ENCODE results near the gene OR2D2.
"Not testable (repeated sequence)": the region's sequence is repeated elsewhere in the genome, so short reads cannot be mapped to it uniquely, and the experiment has no call there.

The OR2D2 gene

GRCh38 chr11:6892400-6892799 is at the start of gene OR2D2:
TSS of gene OR2D2 (minus strand) at chr11:6892500. CDS start at chr11:6892500, 0 bp downstream.
- no peak for DNase-seq (ENCODE audit: low read depth in 1 of 2, low spot score in 1 of 2)

GRCh38 chr11:6941970-6942369 is 49.7 kb upstream of the OR2D2 start:
- no peak for DNase-seq (ENCODE audit: low read depth in 1 of 2, low spot score in 1 of 2)

GRCh38 chr11:6932145-6932544 is 39.8 kb upstream of the OR2D2 start:
- DNase-seq (ENCODE audit: low read depth in 1 of 2, low spot score in 1 of 2), result no peak

- DNase-seq (ENCODE audit: low read depth in 1 of 2, low spot score in 1 of 2), result no peak
Observed at GRCh38 chr11:6931146-6931713, 38.9 kb upstream of the OR2D2 start.

GRCh38 chr11:6928916-6929315 is 36.6 kb upstream of the OR2D2 start:
- no peak for DNase-seq (ENCODE audit: low read depth in 1 of 2, low spot score in 1 of 2)

GRCh38 chr11:6927030-6927617 is 34.8 kb upstream of the OR2D2 start:
- no peak for DNase-seq (ENCODE audit: low read depth in 1 of 2, low spot score in 1 of 2)

- DNase-seq (ENCODE audit: low read depth in 1 of 2, low spot score in 1 of 2), result peak in 1 of 2 donors; percentile 5
Observed at GRCh38 chr11:6926208-6927029, 34.1 kb upstream of the OR2D2 start, which contains the start of gene ZNF215. TSS of gene ZNF215 (plus strand) at chr11:6926426. CDS start at chr11:6932273, 5,847 bp downstream.

- DNase-seq (ENCODE audit: low read depth in 1 of 2, low spot score in 1 of 2), result no peak
Observed at GRCh38 chr11:6925636-6926207, 33.4 kb upstream of the OR2D2 start.

GRCh38 chr11:6925007-6925577 is 32.8 kb upstream of the OR2D2 start:
- no peak for DNase-seq (ENCODE audit: low read depth in 1 of 2, low spot score in 1 of 2)

- no peak for DNase-seq (ENCODE audit: low read depth in 1 of 2, low spot score in 1 of 2)
Observed at GRCh38 chr11:6920702-6921101, 28.4 kb upstream of the OR2D2 start, which contains the start of gene OR2D3. TSS of gene OR2D3 (plus strand) at chr11:6921002. CDS start at chr11:6921002, 0 bp downstream.

- no peak for DNase-seq (ENCODE audit: low read depth in 1 of 2, low spot score in 1 of 2)
Observed at GRCh38 chr11:6919698-6920097, 27.4 kb upstream of the OR2D2 start.

- no peak for DNase-seq (ENCODE audit: low read depth in 1 of 2, low spot score in 1 of 2)
Observed at GRCh38 chr11:6911948-6912347, 19.6 kb upstream of the OR2D2 start.

- DNase-seq (ENCODE audit: low read depth in 1 of 2, low spot score in 1 of 2), result no peak
Observed at GRCh38 chr11:6911378-6911777, 19.1 kb upstream of the OR2D2 start.

- not testable (repeated sequence) for DNase-seq (ENCODE audit: low read depth in 1 of 2, low spot score in 1 of 2)
Observed at GRCh38 chr11:6904804-6905203, 12.5 kb upstream of the OR2D2 start.

GRCh38 chr11:6900327-6900999 is 8.2 kb upstream of the OR2D2 start:
- DNase-seq (ENCODE audit: low read depth in 1 of 2, low spot score in 1 of 2), result no peak

- no peak for DNase-seq (ENCODE audit: low read depth in 1 of 2, low spot score in 1 of 2)
Observed at GRCh38 chr11:6898911-6899310, 6.6 kb upstream of the OR2D2 start.

- no peak for DNase-seq (ENCODE audit: low read depth in 1 of 2, low spot score in 1 of 2)
Observed at GRCh38 chr11:6895010-6895409, 2.7 kb upstream of the OR2D2 start.

- no peak for DNase-seq (ENCODE audit: low read depth in 1 of 2, low spot score in 1 of 2)
Observed at GRCh38 chr11:6894097-6894496, 1.8 kb upstream of the OR2D2 start.

- DNase-seq (ENCODE audit: low read depth in 1 of 2, low spot score in 1 of 2), result no peak
Observed at GRCh38 chr11:6889835-6890234, 2.5 kb downstream of the OR2D2 start.

- no peak for DNase-seq (ENCODE audit: low read depth in 1 of 2, low spot score in 1 of 2)
Observed at GRCh38 chr11:6888830-6889229, 3.5 kb downstream of the OR2D2 start.

- not testable (repeated sequence) for DNase-seq (ENCODE audit: low read depth in 1 of 2, low spot score in 1 of 2)
Observed at GRCh38 chr11:6887711-6888110, 4.6 kb downstream of the OR2D2 start.

All from activated T-helper 1 cell treated with anti-CD3 and anti-CD28 coated beads, Interleukin-2, amount 50 U/mL, for 16 hours (primary cell).